Heart right ventricle (tissue), 16 donors: ENCODE measurements around the gene SESN3. TPM values are rescaled to one million over a fixed set of nuclear protein-coding genes. Genes with fewer than 3 reads are reported as not detected.

Experiments used
- ATAC-seq, 8 donors: fragments of 200-7000 bp; cut with Tn5 transposase; one replicate each; pipeline ENCODE4 v1.9.1; 2020; ENCODE audit warnings: mild to moderate bottlenecking in 8 of 8, moderate library complexity in 8 of 8, moderate number of reproducible peaks in 1 of 8
- DNase-seq, 2 donors: peaks; one replicate each; pipeline ENCODE4 v3.0.0-alpha.2; 2020
- H3K27ac ChIP-seq, 10 donors: fragments of 200-600 bp; sonication (generic) in 2 of 10; one replicate each; pipeline versions ENCODE4 v1.5.0 to v1.8.0; 2020 to 2022; ENCODE audit warnings: mild to moderate bottlenecking in 3 of 10
- H3K27me3 ChIP-seq, 7 donors: fragments of 200-600 bp; one replicate each; pipeline ENCODE4 v1.8.0; 2021 to 2022; ENCODE audit warnings: mild to moderate bottlenecking in 2 of 7
- H3K36me3 ChIP-seq, 9 donors: fragments of 200-600 bp; sonication (generic) in 1 of 9; one replicate each; pipeline versions ENCODE4 v1.5.0 to v1.8.0; 2020 to 2022; ENCODE audit warnings: mild to moderate bottlenecking in 2 of 9
- H3K4me1 ChIP-seq, 9 donors: fragments of 200-600 bp; sonication (generic) in 1 of 9; one replicate each; pipeline versions ENCODE4 v1.5.0 to v1.8.0; 2020 to 2022; ENCODE audit warnings: mild to moderate bottlenecking in 4 of 9
- H3K4me3 ChIP-seq, 10 donors: fragments of 200-600 bp; sonication (generic) in 2 of 10; one replicate each; pipeline versions ENCODE4 v1.5.0 to v1.8.0; 2020 to 2022; ENCODE audit warnings: mild to moderate bottlenecking in 7 of 10, moderate library complexity in 2 of 10
- H3K9me3 ChIP-seq, 11 donors: fragments of 200-600 bp in 10 of 11; sonication (generic) in 2 of 11; one replicate each; pipeline versions ENCODE4 v1.5.0 to v1.8.0; 2013 to 2022; ENCODE audit warnings: mild to moderate bottlenecking in 2 of 11, control low read depth in 1 of 11, moderate library complexity in 1 of 11
- CTCF ChIP-seq, 9 donors: fragments of 200-600 bp; sonication (generic) in 2 of 9; IDR thresholded peaks; one replicate each; pipeline versions ENCODE4 v1.5.0 to v1.8.0; 2021 to 2022; ENCODE audit warnings: antibody characterized with exemption in 9 of 9, mild to moderate bottlenecking in 5 of 9, moderate library complexity in 1 of 9
- WGBS, 2 donors: extraction: QIAGEN DNeasy Blood & Tissue Kit; methylation state at CpG; one replicate each; pipeline ENCODE4 v1.1.7; 2013; ENCODE audit warnings: inconsistent platforms in 1 of 2; 5-methylcytosine and 5-hydroxymethylcytosine counted together
- intact Hi-C, 10 donors: fragments of 100-400 bp; cut with DNase I; formaldehyde crosslinking; loops; one replicate each; pipeline versions ENCODE4 v1.11.1 to v1.14.2; 2022
- polyA plus RNA-seq, 2 donors: library from polyadenylated mRNA; stranded (reverse); fragments of 200-250 nt; gene quantifications; one replicate each; pipeline ENCODE4 v1.2.3, GENCODE V29; 2013
- total RNA-seq, 10 donors: library from RNA; stranded (reverse); fragmentation: NEBNext Ultra II Directional in 3 of 10; extraction: Animal tissue kit (Norgen Biotek cat#: 25700) in 3 of 10; gene quantifications; one replicate each; pipeline versions ENCODE4 v1.2.1 to v1.2.4, GENCODE V29; 2021 to 2023
- donor health status: Arrhythmogenic right ventricular cardiomyopathy.
- donor health status: ischemic (EF 13 %, LVEDD 7.1; RV severe dilation, severe dysfunction).
- donor health status: healthy with polysubstance abuse.
- donor health status: DM: no; HTN: yes; CAD: no.
- donor health status: DM: no; HTN: no; CAD: no.
- donor health status: ischemic (EF 25% LVEDD 6.9; RV normal size, moderate dysfunction).
- donor health status: ischemic (EF 25% LVEDD 5.7; RV mildly dilated, moderate dysfunction).
- donor health status: healthy.
- donor health status: DM: yes; HTN: yes; CAD: no.
- donor health status: Ischemic cardiomyopathy.
- donor health status: ischemic (EF 35%, LVEDD 5.7; RV mildly dilated, moderate dysfunction).
- donor health status: nonischemic (EF 11% LVEDD 7.7; RV severe dilation, severe dysfunction).
- donor health status: DM: yes; HTN: yes; CAD: no.
- donor health status: PGD.
- donor health status: ischemic (EF 29% LVEDD 5.4; RV normal size, mild dysfunction).
- donor health status: nonischemic (EF 23%, LVEDD 6.1; RV moderate dilation, normal function).

The SESN3 gene
- total and polyA plus RNA-seq, 12 donors = 0.65 to 15.4 (median 9.0) TPM

GRCh38 chr11:95264881-95265280 lies 33.9 kb upstream of the SESN3 start:
- H3K4me1 ChIP-seq = peaks cover 0 to 21% (median 0%) of the 10 kb centered on the region in 9 donors
- H3K4me3 ChIP-seq = no peak overlapping the region
- ATAC-seq = no peak
- no peak for DNase-seq
- no peak for TF ChIP-seq CTCF (IDR thresholded peaks at IDR 0.05)
- 78 to 84% methylated on average over 8 of the region's 8 CpGs for WGBS, 2 donors
- no peaks in the 10 kb centered on the region for H3K36me3 ChIP-seq
- H3K27ac ChIP-seq = no peak overlapping the region
- intact Hi-C loops = no loop called here
- peaks cover 0 to 5% (median 0%) of the 10 kb centered on the region in 11 donors for H3K9me3 ChIP-seq
- no peaks in the 10 kb centered on the region for H3K27me3 ChIP-seq

- ATAC-seq (no peak), DNase-seq (no peak)
- Histone ChIP-seq H3K27me3 (no peaks in the 10 kb centered on the region), H3K4me1 (peaks cover 0 to 21% (median 0%) of the 10 kb centered on the region in 9 donors), H3K9me3 (peaks cover 0 to 2% (median 0%) of the 10 kb centered on the region in 11 donors), H3K27ac (no peak overlapping the region), H3K36me3 (no peaks in the 10 kb centered on the region), H3K4me3 (no peak overlapping the region)
- 92 to 94% methylated on average over 2 of the region's 2 CpGs for WGBS, 2 donors
- TF ChIP-seq CTCF (IDR thresholded peaks at IDR 0.05) = no peak
- intact Hi-C loops = no loop called here
These were observed 32.2 kb upstream of the SESN3 start for GRCh38 chr11:95262994-95263765.

- H3K36me3 ChIP-seq = no peaks in the 10 kb centered on the region
- ATAC-seq (no peak), DNase-seq (no peak)
- peaks cover 0 to 38% (median 17%) of the 10 kb centered on the region in 9 donors for H3K4me1 ChIP-seq
- H3K27me3 ChIP-seq = no peaks in the 10 kb centered on the region
- TF ChIP-seq CTCF (IDR thresholded peaks at IDR 0.05) = no peak
- no peak overlapping the region for H3K4me3 ChIP-seq
- intact Hi-C loops = no loop called here
- no peak overlapping the region for H3K27ac ChIP-seq
- 85 to 98% methylated on average over 4 of the region's 4 CpGs for WGBS, 2 donors
- H3K9me3 ChIP-seq = no peaks in the 10 kb centered on the region
These were observed 26.5 kb upstream of the SESN3 start for GRCh38 chr11:95257456-95257971.

GRCh38 chr11:95256321-95256779 lies 25.3 kb upstream of the SESN3 start:
- Histone ChIP-seq H3K27me3 (no peaks in the 10 kb centered on the region), H3K4me3 (no peak overlapping the region), H3K4me1 (peaks cover 0 to 38% (median 17%) of the 10 kb centered on the region in 9 donors), H3K27ac (peak overlapping the region in 1 of 10 donors; percentile 81), H3K9me3 (no peaks in the 10 kb centered on the region), H3K36me3 (no peaks in the 10 kb centered on the region)
- DNase-seq (no peak), ATAC-seq (peak in 3 of 8 donors; percentile 16 to 20 (median 18))
- intact Hi-C loops = no loop called here
- WGBS, 2 donors = 78 to 86% methylated on average over 9 of the region's 9 CpGs
- TF ChIP-seq CTCF (IDR thresholded peaks at IDR 0.05) = no peak
